ENCODE results near the gene KCNK7.

Gene KCNK7

GRCh38 chr11:65636108-65637031, 40.8 kb upstream of the KCNK7 start:
- peaks cover 37% of the 10 kb centered on the region for H3K36me3 ChIP-seq (ENCODE audit: control insufficient read depth, insufficient read depth, low read length)
- H3K27me3 ChIP-seq (ENCODE audit: control insufficient read depth, insufficient read depth, low read length), result no peaks in the 10 kb centered on the region
- H3K9ac ChIP-seq (ENCODE audit: low read depth, low read length), result no peak overlapping the region
- H3K9me3 ChIP-seq (ENCODE audit: control insufficient read depth, insufficient read depth, low read length), result no peaks in the 10 kb centered on the region
- peaks cover 8% of the 10 kb centered on the region for H3K4me1 ChIP-seq (ENCODE audit: control insufficient read depth, insufficient read depth, low read length)
- H3K4me3 ChIP-seq (ENCODE audit: low read depth, low read length), result no peak overlapping the region

DNA sequence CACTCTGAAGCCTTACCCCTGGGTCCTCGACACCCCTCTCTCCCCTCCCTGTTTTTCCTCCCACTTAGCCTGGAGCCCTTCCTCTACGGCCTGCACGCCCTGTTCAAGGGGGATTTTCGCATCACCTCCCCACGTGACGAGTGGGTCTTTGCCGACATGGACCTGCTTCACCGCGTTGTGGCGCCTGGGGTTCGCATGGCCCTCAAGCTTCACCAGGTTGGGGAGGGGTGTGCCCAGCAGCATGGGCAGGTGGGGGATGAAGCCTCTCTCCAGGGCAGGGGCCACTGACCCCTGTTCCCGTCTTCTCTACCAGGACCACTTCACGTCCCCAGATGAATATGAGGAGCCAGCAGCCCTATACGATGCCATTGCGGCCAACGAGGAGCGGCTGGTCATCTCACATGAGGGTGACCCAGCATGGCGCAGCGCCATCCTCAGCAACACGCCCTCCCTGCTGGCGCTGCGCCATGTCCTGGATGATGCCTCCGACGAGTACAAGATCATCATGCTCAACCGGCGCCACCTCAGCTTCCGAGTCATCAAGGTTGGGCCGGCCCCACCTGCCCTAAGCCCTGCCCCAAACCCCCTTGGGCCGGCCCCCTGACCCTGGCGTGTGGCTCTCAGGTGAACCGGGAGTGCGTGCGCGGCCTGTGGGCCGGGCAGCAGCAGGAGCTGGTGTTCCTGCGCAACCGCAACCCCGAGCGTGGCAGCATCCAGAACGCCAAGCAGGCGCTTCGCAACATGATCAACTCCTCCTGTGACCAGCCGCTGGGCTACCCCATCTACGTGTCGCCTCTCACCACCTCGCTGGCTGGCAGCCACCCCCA, 39.5 kb upstream of the KCNK7 start:
- Histone ChIP-seq H3K36me3 (ENCODE audit: control insufficient read depth, insufficient read depth, low read length) (peaks cover 46% of the 10 kb centered on the region), H3K9ac (ENCODE audit: low read depth, low read length) (no peak overlapping the region), H3K4me3 (ENCODE audit: low read depth, low read length) (no peak overlapping the region), H3K4me1 (ENCODE audit: control insufficient read depth, insufficient read depth, low read length) (peaks cover 8% of the 10 kb centered on the region), H3K27me3 (ENCODE audit: control insufficient read depth, insufficient read depth, low read length) (no peaks in the 10 kb centered on the region), H3K9me3 (ENCODE audit: control insufficient read depth, insufficient read depth, low read length) (no peaks in the 10 kb centered on the region)

GRCh38 chr11:65634440-65634839, 38.8 kb upstream of the KCNK7 start:
- H3K9ac ChIP-seq (ENCODE audit: low read depth, low read length), result no peak overlapping the region
- H3K4me3 ChIP-seq (ENCODE audit: low read depth, low read length), result no peak overlapping the region
- peaks cover 8% of the 10 kb centered on the region for H3K4me1 ChIP-seq (ENCODE audit: control insufficient read depth, insufficient read depth, low read length)
- H3K36me3 ChIP-seq (ENCODE audit: control insufficient read depth, insufficient read depth, low read length), result peaks cover 53% of the 10 kb centered on the region
- H3K27me3 ChIP-seq (ENCODE audit: control insufficient read depth, insufficient read depth, low read length), result no peaks in the 10 kb centered on the region
- H3K9me3 ChIP-seq (ENCODE audit: control insufficient read depth, insufficient read depth, low read length), result no peaks in the 10 kb centered on the region

DNA sequence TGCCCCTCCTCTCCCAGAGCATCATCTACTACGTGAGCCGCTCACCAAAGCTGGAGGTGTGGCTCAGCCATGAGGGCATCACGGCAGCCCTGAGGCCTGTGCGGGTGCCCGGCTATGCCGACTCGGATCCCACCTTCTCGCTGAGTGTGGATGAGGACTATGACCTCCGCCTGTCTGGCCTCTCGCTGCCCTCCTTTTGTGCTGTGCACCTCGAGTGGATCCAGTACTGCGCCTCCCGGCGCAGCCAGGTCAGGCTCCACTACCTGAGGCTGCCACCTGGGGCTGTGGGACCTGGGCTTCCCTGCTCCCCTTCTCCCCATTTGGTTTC, 38.5 kb upstream of the KCNK7 start:
- Histone ChIP-seq H3K4me1 (ENCODE audit: control insufficient read depth, insufficient read depth, low read length) (peaks cover 8% of the 10 kb centered on the region), H3K27me3 (ENCODE audit: control insufficient read depth, insufficient read depth, low read length) (no peaks in the 10 kb centered on the region), H3K9ac (ENCODE audit: low read depth, low read length) (no peak overlapping the region), H3K9me3 (ENCODE audit: control insufficient read depth, insufficient read depth, low read length) (no peaks in the 10 kb centered on the region), H3K36me3 (ENCODE audit: control insufficient read depth, insufficient read depth, low read length) (peaks cover 56% of the 10 kb centered on the region), H3K4me3 (ENCODE audit: low read depth, low read length) (no peak overlapping the region)

- H3K36me3 ChIP-seq (ENCODE audit: control insufficient read depth, insufficient read depth, low read length), result peaks cover 60% of the 10 kb centered on the region
- no peak overlapping the region for H3K4me3 ChIP-seq (ENCODE audit: low read depth, low read length)
- H3K4me1 ChIP-seq (ENCODE audit: control insufficient read depth, insufficient read depth, low read length), result peaks cover 6% of the 10 kb centered on the region
- H3K9ac ChIP-seq (ENCODE audit: low read depth, low read length), result no peak overlapping the region
- no peaks in the 10 kb centered on the region for H3K27me3 ChIP-seq (ENCODE audit: control insufficient read depth, insufficient read depth, low read length)
- H3K9me3 ChIP-seq (ENCODE audit: control insufficient read depth, insufficient read depth, low read length), result no peaks in the 10 kb centered on the region
Observed at GRCh38 chr11:65633390-65634108, 37.9 kb upstream of the KCNK7 start.

DNA sequence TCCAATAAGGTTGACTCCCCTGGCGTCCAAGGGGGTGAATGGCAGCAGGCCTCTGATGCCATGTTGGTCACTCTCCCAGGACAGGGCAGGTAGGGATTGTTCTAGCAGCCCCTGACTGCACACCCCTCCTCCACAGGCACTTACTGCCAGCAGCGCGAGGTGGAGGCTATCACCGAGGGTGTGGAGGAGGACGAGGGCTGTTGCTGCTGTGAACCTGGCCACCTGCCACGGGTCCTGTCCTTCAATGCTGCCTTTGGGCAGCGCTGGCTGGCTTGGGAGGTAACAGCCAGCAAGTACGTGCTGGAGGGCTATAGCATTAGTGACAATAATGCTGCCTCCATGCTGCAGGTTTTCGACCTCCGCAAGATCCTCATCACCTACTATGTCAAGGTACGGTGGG, 34.6 kb upstream of the KCNK7 start:
- H3K27me3 ChIP-seq (ENCODE audit: control insufficient read depth, insufficient read depth, low read length), result no peaks in the 10 kb centered on the region
- H3K9ac ChIP-seq (ENCODE audit: low read depth, low read length), result no peak overlapping the region
- no peak overlapping the region for H3K4me3 ChIP-seq (ENCODE audit: low read depth, low read length)
- H3K9me3 ChIP-seq (ENCODE audit: control insufficient read depth, insufficient read depth, low read length), result no peaks in the 10 kb centered on the region
- H3K4me1 ChIP-seq (ENCODE audit: control insufficient read depth, insufficient read depth, low read length), result no peaks in the 10 kb centered on the region
- H3K36me3 ChIP-seq (ENCODE audit: control insufficient read depth, insufficient read depth, low read length), result peaks cover 68% of the 10 kb centered on the region

GRCh38 chr11:65629579-65629978, 34.0 kb upstream of the KCNK7 start:
- Histone ChIP-seq H3K27me3 (ENCODE audit: control insufficient read depth, insufficient read depth, low read length) (no peaks in the 10 kb centered on the region), H3K36me3 (ENCODE audit: control insufficient read depth, insufficient read depth, low read length) (peaks cover 64% of the 10 kb centered on the region), H3K9ac (ENCODE audit: low read depth, low read length) (no peak overlapping the region), H3K4me1 (ENCODE audit: control insufficient read depth, insufficient read depth, low read length) (no peaks in the 10 kb centered on the region), H3K9me3 (ENCODE audit: control insufficient read depth, insufficient read depth, low read length) (no peaks in the 10 kb centered on the region), H3K4me3 (ENCODE audit: low read depth, low read length) (no peak overlapping the region)

DNA sequence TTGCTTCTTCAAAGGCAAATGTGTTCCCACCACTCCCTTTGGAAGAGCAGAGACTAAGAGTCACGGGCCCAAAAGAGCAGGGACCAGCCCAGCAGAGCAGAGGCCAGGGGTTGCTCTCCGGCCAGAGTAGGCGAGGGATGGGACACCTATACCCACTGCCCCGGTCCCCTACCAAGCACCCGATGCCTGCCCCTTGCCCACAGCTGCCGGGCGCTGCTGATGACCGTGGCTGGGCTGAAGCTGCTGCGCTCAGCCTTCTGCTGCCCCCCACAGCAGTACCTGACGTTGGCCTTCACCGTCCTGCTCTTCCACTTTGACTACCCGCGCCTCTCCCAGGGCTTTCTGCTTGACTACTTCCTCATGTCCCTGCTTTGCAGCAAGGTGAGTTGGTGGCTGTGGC, 31.6 kb upstream of the KCNK7 start:
- H3K4me3 ChIP-seq (ENCODE audit: low read depth, low read length), result no peak overlapping the region
- no peaks in the 10 kb centered on the region for H3K9me3 ChIP-seq (ENCODE audit: control insufficient read depth, insufficient read depth, low read length)
- H3K4me1 ChIP-seq (ENCODE audit: control insufficient read depth, insufficient read depth, low read length), result no peaks in the 10 kb centered on the region
- H3K27me3 ChIP-seq (ENCODE audit: control insufficient read depth, insufficient read depth, low read length), result no peaks in the 10 kb centered on the region
- H3K9ac ChIP-seq (ENCODE audit: low read depth, low read length), result no peak overlapping the region
- H3K36me3 ChIP-seq (ENCODE audit: control insufficient read depth, insufficient read depth, low read length), result peaks cover 73% of the 10 kb centered on the region

DNA sequence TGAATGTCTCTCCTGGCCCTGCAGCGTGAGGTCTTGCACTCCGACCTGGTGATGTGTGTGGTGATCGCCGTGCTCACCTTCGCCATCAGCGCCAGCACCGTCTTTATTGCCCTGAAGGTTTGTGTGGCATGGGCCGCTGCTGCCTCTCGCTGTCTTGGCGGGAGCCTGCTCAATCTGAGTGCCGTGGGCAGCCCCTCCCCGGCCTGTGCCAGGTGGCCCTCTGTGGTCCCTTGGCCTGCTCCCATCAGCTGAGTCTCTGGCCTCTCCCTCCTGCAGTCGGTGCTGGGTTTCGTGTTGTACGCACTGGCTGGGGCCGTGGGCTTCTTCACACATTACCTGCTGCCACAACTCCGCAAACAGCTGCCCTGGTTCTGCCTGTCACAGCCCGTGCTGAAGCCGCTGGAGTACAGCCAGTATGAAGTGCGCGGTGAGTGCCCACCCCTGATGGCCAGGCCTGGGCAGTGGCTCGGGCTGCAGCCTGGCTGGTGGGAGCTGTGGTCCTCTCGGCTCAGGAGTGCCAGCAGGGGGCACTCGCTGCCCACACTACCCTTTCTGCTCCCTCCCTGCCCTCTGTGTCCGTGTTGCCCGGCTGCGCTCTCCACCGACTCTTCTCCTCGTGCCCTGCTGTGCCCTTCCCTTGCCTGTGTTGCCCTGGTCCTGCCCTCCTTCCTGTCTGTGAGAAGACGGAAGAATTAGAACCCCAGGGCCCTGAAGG, 30.2 kb upstream of the KCNK7 start:
- no peak overlapping the region for H3K4me3 ChIP-seq (ENCODE audit: low read depth, low read length)
- H3K9ac ChIP-seq (ENCODE audit: low read depth, low read length), result no peak overlapping the region
- H3K27me3 ChIP-seq (ENCODE audit: control insufficient read depth, insufficient read depth, low read length), result no peaks in the 10 kb centered on the region
- H3K9me3 ChIP-seq (ENCODE audit: control insufficient read depth, insufficient read depth, low read length), result no peaks in the 10 kb centered on the region
- peaks cover 77% of the 10 kb centered on the region for H3K36me3 ChIP-seq (ENCODE audit: control insufficient read depth, insufficient read depth, low read length)
- H3K4me1 ChIP-seq (ENCODE audit: control insufficient read depth, insufficient read depth, low read length), result no peaks in the 10 kb centered on the region

DNA sequence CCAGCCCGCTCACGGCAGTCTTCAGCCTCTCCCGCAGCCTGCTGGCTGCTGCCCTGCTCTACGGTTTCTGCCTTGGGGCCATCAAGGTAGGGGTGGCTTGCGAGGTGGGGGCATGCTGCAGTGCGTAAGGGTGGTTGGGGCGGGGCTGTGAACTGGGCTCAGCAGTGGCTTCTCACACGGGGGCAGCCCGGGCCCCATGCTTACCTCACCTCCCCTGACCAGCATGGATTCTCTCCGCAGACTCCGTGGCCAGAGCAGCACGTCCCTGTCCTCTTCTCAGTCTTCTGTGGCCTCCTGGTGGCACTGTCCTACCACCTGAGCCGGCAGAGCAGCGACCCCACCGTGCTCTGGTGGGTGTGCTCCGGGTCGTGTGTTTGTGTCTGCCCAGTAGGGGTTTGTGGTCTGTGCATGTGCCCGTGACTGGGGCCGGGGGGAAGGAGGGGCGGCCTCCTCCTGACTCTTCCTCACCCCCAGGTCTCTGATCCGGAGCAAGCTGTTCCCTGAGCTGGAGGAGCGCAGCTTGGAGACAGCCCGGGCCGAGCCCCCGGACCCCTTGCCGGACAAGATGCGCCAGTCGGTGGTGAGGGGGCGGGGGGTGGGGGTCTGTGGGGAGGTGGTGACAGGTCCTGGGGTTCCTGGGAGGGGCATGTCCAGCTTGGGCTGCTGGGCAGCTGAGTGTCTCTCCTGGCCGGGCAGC, 29.5 kb upstream of the KCNK7 start:
- no peak overlapping the region for H3K9ac ChIP-seq (ENCODE audit: low read depth, low read length)
- H3K4me3 ChIP-seq (ENCODE audit: low read depth, low read length), result no peak overlapping the region
- H3K4me1 ChIP-seq (ENCODE audit: control insufficient read depth, insufficient read depth, low read length), result no peaks in the 10 kb centered on the region
- H3K36me3 ChIP-seq (ENCODE audit: control insufficient read depth, insufficient read depth, low read length), result peaks cover 76% of the 10 kb centered on the region
- H3K27me3 ChIP-seq (ENCODE audit: control insufficient read depth, insufficient read depth, low read length), result no peaks in the 10 kb centered on the region
- no peaks in the 10 kb centered on the region for H3K9me3 ChIP-seq (ENCODE audit: control insufficient read depth, insufficient read depth, low read length)

All from iPS-15b (cell line).